ENCODE data around the gene RBM22.

DNA sequence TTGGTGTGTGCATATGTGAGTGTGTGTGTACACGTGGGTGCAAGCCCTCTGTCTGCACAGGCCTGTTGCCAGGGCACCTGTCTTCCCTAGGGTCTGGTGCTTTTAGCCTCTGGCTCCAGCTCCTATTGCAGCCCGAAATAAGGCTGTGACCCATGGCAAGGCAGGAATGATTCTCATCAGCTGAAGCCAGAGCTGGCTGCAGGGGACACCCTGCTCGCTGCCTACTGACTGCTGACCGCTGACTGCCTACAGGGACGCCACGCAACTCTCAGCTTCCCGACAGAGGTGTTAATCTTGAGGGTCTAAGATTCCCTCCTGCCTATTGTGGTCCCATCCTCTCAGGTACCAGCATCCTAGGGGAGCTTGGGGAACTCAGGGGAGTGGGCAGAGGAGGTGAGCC, 39.8 kb downstream of the RBM22 start, which contains the start of gene MYOZ3:
- TF ChIP-seq, protein P1, sequence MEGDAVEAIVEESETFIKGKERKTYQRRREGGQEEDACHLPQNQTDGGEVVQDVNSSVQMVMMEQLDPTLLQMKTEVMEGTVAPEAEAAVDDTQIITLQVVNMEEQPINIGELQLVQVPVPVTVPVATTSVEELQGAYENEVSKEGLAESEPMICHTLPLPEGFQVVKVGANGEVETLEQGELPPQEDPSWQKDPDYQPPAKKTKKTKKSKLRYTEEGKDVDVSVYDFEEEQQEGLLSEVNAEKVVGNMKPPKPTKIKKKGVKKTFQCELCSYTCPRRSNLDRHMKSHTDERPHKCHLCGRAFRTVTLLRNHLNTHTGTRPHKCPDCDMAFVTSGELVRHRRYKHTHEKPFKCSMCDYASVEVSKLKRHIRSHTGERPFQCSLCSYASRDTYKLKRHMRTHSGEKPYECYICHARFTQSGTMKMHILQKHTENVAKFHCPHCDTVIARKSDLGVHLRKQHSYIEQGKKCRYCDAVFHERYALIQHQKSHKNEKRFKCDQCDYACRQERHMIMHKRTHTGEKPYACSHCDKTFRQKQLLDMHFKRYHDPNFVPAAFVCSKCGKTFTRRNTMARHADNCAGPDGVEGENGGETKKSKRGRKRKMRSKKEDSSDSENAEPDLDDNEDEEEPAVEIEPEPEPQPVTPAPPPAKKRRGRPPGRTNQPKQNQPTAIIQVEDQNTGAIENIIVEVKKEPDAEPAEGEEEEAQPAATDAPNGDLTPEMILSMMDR (conservative IDR thresholded peaks at IDR 0.05) = no peak
- TF ChIP-seq EZH2 (IDR thresholded peaks at IDR 0.05; ENCODE audit: low read depth) = no peak
